ENCODE data around the gene B4GALNT4. TPM values are rescaled to one million over a fixed set of nuclear protein-coding genes. Genes with fewer than 3 reads are reported as not detected.

The B4GALNT4 gene
- total and polyA plus RNA-seq, 2 of the 13 experiments (the other 11 are each of a cell fraction or from before 2014, with no cell fraction given) = 30.5 to 50.1 TPM

DNA sequence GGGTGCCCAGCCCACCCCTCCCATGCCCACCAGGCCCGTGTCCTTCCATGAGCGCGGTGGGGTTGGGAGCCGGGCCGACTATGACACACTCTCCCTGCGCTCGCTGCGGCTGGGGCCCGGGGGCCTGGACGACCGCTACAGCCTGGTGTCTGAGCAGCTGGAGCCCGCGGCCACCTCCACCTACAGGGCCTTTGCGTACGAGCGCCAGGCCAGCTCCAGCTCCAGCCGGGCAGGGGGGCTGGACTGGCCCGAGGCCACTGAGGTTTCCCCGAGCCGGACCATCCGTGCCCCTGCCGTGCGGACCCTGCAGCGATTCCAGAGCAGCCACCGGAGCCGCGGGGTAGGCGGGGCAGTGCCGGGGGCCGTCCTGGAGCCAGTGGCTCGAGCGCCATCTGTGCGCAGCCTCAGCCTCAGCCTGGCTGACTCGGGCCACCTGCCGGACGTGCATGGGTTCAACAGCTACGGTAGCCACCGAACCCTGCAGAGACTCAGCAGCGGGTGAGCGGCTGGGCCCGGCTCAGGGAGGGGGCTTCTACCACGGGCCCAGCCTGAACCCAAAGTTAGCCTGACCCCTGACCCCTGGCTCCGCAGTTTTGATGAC, 27.7 kb downstream of the B4GALNT4 start (continued):
- TF ChIP-seq, protein P1, sequence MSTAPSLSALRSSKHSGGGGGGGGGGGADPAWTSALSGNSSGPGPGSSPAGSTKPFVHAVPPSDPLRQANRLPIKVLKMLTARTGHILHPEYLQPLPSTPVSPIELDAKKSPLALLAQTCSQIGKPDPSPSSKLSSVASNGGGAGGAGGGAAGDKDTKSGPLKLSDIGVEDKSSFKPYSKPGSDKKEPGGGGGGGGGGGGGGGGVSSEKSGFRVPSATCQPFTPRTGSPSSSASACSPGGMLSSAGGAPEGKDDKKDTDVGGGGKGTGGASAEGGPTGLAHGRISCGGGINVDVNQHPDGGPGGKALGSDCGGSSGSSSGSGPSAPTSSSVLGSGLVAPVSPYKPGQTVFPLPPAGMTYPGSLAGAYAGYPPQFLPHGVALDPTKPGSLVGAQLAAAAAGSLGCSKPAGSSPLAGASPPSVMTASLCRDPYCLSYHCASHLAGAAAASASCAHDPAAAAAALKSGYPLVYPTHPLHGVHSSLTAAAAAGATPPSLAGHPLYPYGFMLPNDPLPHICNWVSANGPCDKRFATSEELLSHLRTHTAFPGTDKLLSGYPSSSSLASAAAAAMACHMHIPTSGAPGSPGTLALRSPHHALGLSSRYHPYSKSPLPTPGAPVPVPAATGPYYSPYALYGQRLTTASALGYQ (CRISPR knock-in tag; IDR thresholded peaks at IDR 0.05) = 0 out of 2 replicates have a peak, but pooled peaks have one; percentile 19
- TF ChIP-seq, protein P2, sequence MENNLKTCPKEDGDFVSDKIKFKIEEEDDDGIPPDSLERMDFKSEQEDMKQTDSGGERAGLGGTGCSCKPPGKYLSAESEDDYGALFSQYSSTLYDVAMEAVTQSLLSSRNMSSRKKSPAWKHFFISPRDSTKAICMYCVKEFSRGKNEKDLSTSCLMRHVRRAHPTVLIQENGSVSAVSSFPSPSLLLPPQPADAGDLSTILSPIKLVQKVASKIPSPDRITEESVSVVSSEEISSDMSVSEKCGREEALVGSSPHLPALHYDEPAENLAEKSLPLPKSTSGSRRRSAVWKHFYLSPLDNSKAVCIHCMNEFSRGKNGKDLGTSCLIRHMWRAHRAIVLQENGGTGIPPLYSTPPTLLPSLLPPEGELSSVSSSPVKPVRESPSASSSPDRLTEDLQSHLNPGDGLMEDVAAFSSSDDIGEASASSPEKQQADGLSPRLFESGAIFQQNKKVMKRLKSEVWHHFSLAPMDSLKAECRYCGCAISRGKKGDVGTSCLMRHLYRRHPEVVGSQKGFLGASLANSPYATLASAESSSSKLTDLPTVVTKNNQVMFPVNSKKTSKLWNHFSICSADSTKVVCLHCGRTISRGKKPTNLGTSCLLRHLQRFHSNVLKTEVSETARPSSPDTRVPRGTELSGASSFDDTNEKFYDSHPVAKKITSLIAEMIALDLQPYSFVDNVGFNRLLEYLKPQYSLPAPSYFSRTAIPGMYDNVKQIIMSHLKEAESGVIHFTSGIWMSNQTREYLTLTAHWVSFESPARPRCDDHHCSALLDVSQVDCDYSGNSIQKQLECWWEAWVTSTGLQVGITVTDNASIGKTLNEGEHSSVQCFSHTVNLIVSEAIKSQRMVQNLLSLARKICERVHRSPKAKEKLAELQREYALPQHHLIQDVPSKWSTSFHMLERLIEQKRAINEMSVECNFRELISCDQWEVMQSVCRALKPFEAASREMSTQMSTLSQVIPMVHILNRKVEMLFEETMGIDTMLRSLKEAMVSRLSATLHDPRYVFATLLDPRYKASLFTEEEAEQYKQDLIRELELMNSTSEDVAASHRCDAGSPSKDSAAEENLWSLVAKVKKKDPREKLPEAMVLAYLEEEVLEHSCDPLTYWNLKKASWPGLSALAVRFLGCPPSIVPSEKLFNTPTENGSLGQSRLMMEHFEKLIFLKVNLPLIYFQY (CRISPR knock-in tag; IDR thresholded peaks at IDR 0.05; ENCODE audit: borderline replicate concordance) = 0 out of 2 replicates have a peak, but pooled peaks have one; percentile 42
- TF ChIP-seq EZH2 (conservative IDR thresholded peaks at IDR 0.05; ENCODE audit: low read depth, low read length) (no peak), CHD4 (IDR thresholded peaks at IDR 0.05; ENCODE audit: borderline replicate concordance, low read length) (no peak), SIX4 (CRISPR knock-in tag; IDR thresholded peaks at IDR 0.05) (no peak), RXRA (CRISPR knock-in tag; IDR thresholded peaks at IDR 0.05) (peak; percentile 47; the same call in 1 of the 2 replicates), RBAK (CRISPR knock-in tag; IDR thresholded peaks at IDR 0.05) (no peak), ZSCAN20 (CRISPR knock-in tag; IDR thresholded peaks at IDR 0.05; ENCODE audit: borderline replicate concordance) (0 out of 2 replicates have a peak, but pooled peaks have one; percentile 16), RNF2 (conservative IDR thresholded peaks at IDR 0.05; ENCODE audit: low read depth) (peak; percentile 46; the same call in 1 of the 2 replicates), TBX2 (CRISPR knock-in tag; IDR thresholded peaks at IDR 0.05; ENCODE audit: borderline replicate concordance) (no peak), NR2C2 (CRISPR knock-in tag; IDR thresholded peaks at IDR 0.05; ENCODE audit: borderline replicate concordance) (peak; percentile 16; the same call in 1 of the 2 replicates), KDM2A (CRISPR knock-in tag; IDR thresholded peaks at IDR 0.05; ENCODE audit: borderline replicate concordance, low read depth) (peak; percentile 86)
- TF ChIP-seq, protein P3, sequence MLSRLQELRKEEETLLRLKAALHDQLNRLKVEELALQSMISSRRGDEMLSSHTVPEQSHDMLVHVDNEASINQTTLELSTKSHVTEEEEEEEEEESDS (CRISPR knock-in tag; IDR thresholded peaks at IDR 0.05; ENCODE audit: borderline replicate concordance) = no peak
- TF ChIP-seq, protein P4, sequence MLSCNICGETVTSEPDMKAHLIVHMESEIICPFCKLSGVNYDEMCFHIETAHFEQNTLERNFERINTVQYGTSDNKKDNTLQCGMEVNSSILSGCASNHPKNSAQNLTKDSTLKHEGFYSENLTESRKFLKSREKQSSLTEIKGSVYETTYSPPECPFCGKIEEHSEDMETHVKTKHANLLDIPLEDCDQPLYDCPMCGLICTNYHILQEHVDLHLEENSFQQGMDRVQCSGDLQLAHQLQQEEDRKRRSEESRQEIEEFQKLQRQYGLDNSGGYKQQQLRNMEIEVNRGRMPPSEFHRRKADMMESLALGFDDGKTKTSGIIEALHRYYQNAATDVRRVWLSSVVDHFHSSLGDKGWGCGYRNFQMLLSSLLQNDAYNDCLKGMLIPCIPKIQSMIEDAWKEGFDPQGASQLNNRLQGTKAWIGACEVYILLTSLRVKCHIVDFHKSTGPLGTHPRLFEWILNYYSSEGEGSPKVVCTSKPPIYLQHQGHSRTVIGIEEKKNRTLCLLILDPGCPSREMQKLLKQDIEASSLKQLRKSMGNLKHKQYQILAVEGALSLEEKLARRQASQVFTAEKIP (CRISPR knock-in tag; IDR thresholded peaks at IDR 0.05; ENCODE audit: borderline replicate concordance) = no peak
- TF ChIP-seq, protein P5, sequence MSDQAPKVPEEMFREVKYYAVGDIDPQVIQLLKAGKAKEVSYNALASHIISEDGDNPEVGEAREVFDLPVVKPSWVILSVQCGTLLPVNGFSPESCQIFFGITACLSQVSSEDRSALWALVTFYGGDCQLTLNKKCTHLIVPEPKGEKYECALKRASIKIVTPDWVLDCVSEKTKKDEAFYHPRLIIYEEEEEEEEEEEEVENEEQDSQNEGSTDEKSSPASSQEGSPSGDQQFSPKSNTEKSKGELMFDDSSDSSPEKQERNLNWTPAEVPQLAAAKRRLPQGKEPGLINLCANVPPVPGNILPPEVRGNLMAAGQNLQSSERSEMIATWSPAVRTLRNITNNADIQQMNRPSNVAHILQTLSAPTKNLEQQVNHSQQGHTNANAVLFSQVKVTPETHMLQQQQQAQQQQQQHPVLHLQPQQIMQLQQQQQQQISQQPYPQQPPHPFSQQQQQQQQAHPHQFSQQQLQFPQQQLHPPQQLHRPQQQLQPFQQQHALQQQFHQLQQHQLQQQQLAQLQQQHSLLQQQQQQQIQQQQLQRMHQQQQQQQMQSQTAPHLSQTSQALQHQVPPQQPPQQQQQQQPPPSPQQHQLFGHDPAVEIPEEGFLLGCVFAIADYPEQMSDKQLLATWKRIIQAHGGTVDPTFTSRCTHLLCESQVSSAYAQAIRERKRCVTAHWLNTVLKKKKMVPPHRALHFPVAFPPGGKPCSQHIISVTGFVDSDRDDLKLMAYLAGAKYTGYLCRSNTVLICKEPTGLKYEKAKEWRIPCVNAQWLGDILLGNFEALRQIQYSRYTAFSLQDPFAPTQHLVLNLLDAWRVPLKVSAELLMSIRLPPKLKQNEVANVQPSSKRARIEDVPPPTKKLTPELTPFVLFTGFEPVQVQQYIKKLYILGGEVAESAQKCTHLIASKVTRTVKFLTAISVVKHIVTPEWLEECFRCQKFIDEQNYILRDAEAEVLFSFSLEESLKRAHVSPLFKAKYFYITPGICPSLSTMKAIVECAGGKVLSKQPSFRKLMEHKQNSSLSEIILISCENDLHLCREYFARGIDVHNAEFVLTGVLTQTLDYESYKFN (CRISPR knock-in tag; conservative IDR thresholded peaks at IDR 0.05) = peak; percentile 28; the same call in 1 of the 2 replicates
